A549 treated with dexamethasone at 1 μM for 4 hours (cell line): Measurements from ENCODE around the gene CRYL1. TPM values are rescaled to one million over a fixed set of nuclear protein-coding genes. Genes with fewer than 3 reads are reported as not detected.

Experiments
- total RNA-seq: library from RNA; stranded (reverse); fragments of 200-300 nt; extraction: Qiagen RNA extraction; gene quantifications from 5 replicates; pipeline ENCODE4 v1.2.3, GENCODE V29; 2022

Gene CRYL1, protein sequence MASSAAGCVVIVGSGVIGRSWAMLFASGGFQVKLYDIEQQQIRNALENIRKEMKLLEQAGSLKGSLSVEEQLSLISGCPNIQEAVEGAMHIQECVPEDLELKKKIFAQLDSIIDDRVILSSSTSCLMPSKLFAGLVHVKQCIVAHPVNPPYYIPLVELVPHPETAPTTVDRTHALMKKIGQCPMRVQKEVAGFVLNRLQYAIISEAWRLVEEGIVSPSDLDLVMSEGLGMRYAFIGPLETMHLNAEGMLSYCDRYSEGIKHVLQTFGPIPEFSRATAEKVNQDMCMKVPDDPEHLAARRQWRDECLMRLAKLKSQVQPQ
- 4.9 to 6.3 TPM (median 6.1 TPM) in 5 replicates for total RNA-seq

DNA sequence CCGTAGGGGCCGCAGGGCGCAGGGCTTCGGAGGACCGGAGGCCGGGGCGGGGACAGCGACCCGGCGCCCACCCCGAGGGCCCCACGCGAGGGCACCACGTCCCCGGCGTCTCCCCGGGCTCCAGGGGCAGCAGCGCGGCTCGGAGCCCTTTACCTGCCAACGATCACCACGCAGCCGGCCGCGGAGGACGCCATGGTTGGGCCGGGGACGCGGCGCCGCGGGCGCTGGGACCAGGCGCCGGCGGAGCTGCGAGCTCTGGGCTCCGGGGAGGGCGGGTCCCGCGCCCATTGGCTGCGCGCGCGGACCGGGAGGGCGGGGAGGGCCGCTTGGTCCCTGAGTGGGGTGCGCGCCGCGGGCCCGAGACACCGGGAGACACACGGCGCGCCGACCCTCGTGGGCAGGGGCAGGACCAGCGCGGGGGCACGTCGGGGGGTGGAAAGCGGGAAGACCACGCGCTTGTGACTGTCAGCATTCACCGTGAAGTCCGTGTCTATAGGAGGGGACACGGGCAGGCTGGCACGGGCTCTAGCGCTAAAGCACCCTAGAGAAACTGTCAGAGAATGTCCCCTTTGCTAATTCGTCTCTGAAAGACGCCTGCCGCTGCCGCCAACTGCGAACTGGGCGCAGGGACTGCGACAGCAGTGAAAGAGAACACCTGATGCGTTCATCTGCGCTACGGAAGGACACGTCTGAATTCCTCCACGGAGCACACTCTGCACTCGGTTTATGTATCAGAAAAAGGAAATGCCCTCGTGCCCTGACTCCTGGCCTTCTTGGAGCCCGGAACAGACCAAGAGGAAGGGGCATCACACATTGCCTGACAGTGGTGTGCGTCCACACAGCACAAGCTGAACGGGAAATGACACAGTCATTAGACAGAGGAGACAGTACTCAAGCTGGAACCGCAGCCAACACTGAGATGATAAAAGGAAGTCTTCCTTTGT, at the start of gene CRYL1:
Gene CRYL1, minus strand, starts transcription at position 257 of the 944 bp plus-strand sequence. Its CDS starts 63 bp downstream, at position 194.

DNA sequence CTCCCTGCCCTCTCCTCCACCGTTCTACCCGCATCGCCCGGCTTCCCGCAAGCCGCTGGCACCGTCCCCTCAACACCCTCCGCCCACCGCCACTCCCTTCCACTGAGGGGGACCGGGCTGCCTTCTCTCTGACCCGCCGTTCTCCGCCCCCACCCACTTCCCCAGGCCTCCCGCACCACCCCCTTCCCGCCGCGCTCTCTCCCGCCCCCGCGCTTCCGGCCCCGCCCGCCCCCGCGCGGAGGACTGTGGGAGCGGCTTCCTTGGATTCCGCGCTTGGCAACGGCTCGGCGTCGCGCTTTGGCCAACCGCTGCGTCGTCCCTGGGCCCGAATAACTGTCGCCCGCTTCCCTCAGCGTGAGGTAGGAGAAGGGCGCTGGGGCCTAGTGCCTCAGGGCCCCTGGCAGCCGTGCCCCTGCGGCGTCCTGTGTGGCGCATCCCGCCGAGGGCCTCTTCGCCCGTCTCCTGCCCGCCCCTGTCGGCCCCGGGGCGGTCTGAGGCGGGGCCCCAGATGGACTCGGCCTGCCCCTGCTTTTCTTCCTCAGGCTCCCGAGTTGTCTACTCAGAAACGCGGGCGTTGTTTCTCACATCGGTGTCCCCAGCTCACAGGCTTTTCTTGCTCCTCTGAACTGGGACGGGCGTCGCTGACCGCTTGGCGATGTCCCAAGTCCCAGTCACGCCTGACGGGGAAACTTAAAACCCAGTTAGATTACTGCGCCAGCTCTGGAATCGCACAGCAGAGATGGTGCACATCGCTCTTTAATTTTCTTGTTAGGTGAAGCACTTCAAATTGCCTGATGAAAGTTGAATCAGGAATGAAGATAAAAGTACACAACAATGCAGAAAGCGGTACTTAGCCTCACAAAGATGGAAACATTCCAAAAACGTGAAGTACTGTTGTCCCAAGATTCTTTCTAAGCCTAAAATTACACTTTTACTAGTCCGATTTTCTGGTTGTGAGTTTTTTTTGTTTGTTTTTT, 41.5 kb upstream of the CRYL1 start, which contains the start of gene IFT88:
Gene IFT88, plus strand, starts transcription at position 260 of the 977 bp plus-strand sequence. CDS start 7,229 bp downstream, outside the sequence.

Other genes starting within 250 kb of the CRYL1 start
- 8.4 to 9.6 TPM (median 8.8 TPM) in 5 replicates for gene IFT88, start 41.3 kb upstream of the CRYL1 start, total RNA-seq
- 1.1 to 1.3 TPM (median 1.1 TPM) in 5 replicates for gene IL17D, start 177.8 kb upstream of the CRYL1 start, total RNA-seq
- 4.4 to 5.4 TPM (median 4.8 TPM) in 5 replicates for gene EEF1AKMT1, start 248.1 kb upstream of the CRYL1 start, total RNA-seq